GM21737 (cell line): ENCODE measurements around the gene MYLK4.

Experiments used
- ATAC-seq: cut with Tn5 transposase; IDR thresholded peaks from one replicate; pipeline ENCODE4 v1.9.1; 2021; ENCODE audit warnings: mild to moderate bottlenecking, moderate library complexity; ENCODE audit not compliant: unreplicated experiment

The MYLK4 gene

GRCh38 chr6:2756687-2757224, 6.0 kb upstream of the MYLK4 start:
- ATAC-seq = no peak

- ATAC-seq = no peak
These were observed 5.5 kb upstream of the MYLK4 start for GRCh38 chr6:2756241-2756640.

- no peak for ATAC-seq
These were observed 4.7 kb upstream of the MYLK4 start for GRCh38 chr6:2755456-2755855.

GRCh38 chr6:2754911-2755310, 4.2 kb upstream of the MYLK4 start:
- no peak for ATAC-seq

- no peak for ATAC-seq
These were observed 3.7 kb upstream of the MYLK4 start for GRCh38 chr6:2754393-2754792.

GRCh38 chr6:2753743-2754142, 3.0 kb upstream of the MYLK4 start:
- ATAC-seq = no peak

GRCh38 chr6:2753110-2753489, 2.4 kb upstream of the MYLK4 start:
- no peak for ATAC-seq

- ATAC-seq = no peak
These were observed 1.9 kb upstream of the MYLK4 start for GRCh38 chr6:2752477-2753109.

GRCh38 chr6:2751871-2752270, 1.1 kb upstream of the MYLK4 start:
- ATAC-seq = no peak

- no peak for ATAC-seq
These were observed 637 bp downstream of the MYLK4 start for GRCh38 chr6:2749969-2750600.

GRCh38 chr6:2748183-2748582, 2.5 kb downstream of the MYLK4 start:
- no peak for ATAC-seq

GRCh38 chr6:2746557-2747061, 4.1 kb downstream of the MYLK4 start:
- ATAC-seq = no peak

- ATAC-seq = no peak
These were observed 5.5 kb downstream of the MYLK4 start for GRCh38 chr6:2745246-2745645.

GRCh38 chr6:2744778-2745177, 5.9 kb downstream of the MYLK4 start:
- ATAC-seq = no peak

- no peak for ATAC-seq
These were observed 6.4 kb downstream of the MYLK4 start for GRCh38 chr6:2744209-2744771.

GRCh38 chr6:2743280-2744208, 7.2 kb downstream of the MYLK4 start:
- no peak for ATAC-seq

GRCh38 chr6:2741756-2742155, 9.0 kb downstream of the MYLK4 start:
- ATAC-seq = no peak

- no peak for ATAC-seq
These were observed 10.1 kb downstream of the MYLK4 start for GRCh38 chr6:2740581-2740980.

- ATAC-seq = no peak
These were observed 11.4 kb downstream of the MYLK4 start for GRCh38 chr6:2739335-2739734.

GRCh38 chr6:2738373-2738979, 12.2 kb downstream of the MYLK4 start:
- ATAC-seq = no peak

- ATAC-seq = no peak
These were observed 12.8 kb downstream of the MYLK4 start for GRCh38 chr6:2737885-2738284.
